ENCODE data around the gene EPN2.

Gene EPN2

DNA sequence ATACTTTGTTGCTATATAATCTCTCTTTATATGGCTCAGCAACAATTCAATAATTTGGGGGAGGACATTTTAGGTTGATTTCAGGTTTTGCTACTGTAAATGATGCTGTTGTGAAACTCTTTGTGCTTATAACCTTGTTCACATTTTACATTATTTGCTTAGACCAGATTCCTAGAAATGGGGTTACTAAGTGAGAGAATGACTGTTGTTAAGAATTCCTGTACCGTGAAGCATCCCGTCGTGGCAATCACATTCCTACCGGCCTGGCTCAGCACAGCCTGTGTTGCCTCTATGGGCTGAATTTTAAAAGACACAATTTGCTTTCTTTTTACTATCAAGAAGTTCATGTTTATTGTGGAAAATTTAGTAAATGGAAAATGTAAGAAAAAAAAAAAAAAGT, 94.0 kb downstream of the EPN2 start:
- ATAC-seq (replicated peaks), result no peak
- Mint-ChIP-seq H3K9me3 (no peaks in the 10 kb centered on the region), H3K4me1 (ENCODE audit: low read depth in 2 of 2) (no peaks in the 10 kb centered on the region), H3K27me3 (peaks cover 0 to 10% of the 10 kb centered on the region in 2 donors), H3K4me3 (no peak overlapping the region), H3K36me3 (ENCODE audit: insufficient read depth) (no peaks in the 10 kb centered on the region), H3K27ac (no peak overlapping the region)
- DNase-seq, result no peak

DNA sequence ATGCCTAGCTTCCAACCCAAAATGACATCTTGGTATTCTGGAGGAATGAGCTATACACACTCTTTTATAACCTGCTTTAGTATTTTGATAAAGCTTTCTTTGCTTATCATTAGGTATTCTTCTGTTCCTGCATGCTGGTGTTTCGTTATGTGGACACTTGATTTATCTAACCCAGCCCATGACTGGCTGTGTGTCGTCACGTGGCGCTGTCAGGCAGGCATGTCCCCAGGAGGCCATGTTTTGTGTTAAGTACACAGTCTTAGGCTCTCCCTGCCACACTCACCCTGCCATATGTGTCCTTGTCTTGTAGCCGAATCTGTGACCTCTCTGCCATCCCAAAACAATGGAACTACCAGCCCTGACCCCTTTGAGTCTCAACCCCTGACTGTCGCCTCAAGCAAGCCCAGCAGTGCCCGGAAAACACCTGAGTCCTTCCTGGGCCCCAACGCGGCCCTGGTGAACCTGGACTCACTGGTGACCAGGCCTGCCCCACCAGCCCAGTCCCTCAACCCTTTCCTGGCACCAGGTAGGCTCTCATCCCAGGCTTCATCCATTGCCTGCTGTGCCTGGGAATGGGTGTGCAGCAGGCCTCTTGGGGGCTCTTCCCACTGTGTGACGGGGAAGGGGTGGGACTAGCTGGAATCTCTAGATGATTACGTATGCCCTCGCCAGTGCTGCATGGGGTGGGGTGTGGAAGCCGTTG, 94.5 kb downstream of the EPN2 start:
- no peaks in the 10 kb centered on the region for H3K4me1 Mint-ChIP-seq (ENCODE audit: low read depth in 2 of 2)
- H3K36me3 Mint-ChIP-seq (ENCODE audit: insufficient read depth), result no peaks in the 10 kb centered on the region
- H3K27me3 Mint-ChIP-seq, result peaks cover 0 to 13% of the 10 kb centered on the region in 2 donors
- H3K9me3 Mint-ChIP-seq, result no peaks in the 10 kb centered on the region
- no peak overlapping the region for H3K27ac Mint-ChIP-seq
- ATAC-seq (replicated peaks) (no peak), DNase-seq (no peak)
- no peak overlapping the region for H3K4me3 Mint-ChIP-seq

DNA sequence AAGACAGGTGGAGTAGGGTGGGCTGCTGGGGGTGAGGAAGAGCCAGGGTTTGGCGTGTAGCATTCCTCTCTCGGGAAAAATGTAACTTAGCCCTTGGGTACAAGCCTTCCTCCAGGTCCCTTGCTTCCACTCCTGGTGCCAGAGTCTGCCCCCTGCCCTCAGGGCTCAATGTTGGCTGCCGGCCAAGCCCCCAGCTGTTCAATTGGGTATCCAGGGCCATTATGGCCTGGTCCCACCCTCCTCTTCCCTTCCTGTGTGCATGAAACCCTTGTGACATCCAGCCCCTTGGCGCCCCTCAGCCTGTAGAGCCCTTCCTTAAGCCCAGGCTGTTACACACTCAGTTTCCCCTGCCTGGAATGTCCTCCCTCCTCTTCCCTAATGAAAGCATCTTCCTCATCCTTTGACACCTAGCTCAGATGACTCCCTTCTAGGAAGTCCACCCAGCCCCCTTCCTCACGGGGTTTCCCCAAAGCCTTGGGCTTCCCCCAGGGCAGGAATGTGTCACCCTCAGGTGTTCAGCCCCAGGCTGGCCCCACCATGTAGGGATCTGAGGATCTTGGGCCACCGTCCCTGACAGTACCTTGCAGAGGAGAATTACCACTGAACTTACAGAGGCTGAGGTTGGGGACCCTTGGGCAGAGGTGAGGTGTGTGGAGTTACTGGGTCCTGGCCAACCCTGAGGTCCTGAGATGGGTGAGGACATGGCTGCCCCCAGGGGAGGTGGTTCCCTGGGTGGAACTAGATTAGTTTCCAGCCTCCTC, 95.4 kb downstream of the EPN2 start:
- peaks cover 0 to 20% of the 10 kb centered on the region in 2 donors for H3K27me3 Mint-ChIP-seq

DNA sequence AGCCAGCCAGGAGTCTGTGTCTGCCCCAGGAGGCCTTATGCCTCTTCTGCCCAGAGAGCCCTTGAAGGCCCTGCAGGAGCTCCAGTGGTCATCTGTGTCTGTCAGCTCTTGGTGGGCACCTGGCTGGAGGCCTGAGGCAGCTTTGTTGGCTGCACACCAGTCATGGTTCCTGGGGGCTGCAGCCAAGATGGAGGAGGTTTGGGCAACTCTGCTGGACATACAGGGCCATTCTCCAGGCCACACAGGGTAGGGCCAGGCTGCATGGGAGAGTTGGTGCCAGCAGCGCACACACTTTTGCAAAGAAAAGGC, 95.9 kb downstream of the EPN2 start:
- no peak overlapping the region for H3K27ac Mint-ChIP-seq
- peaks cover 0 to 20% of the 10 kb centered on the region in 2 donors for H3K27me3 Mint-ChIP-seq
- H3K9me3 Mint-ChIP-seq, result no peaks in the 10 kb centered on the region
- peaks cover 0 to 3% of the 10 kb centered on the region in 2 donors for H3K4me1 Mint-ChIP-seq (ENCODE audit: low read depth in 2 of 2)
- ATAC-seq (replicated peaks), result no peak
- H3K4me3 Mint-ChIP-seq, result no peak overlapping the region
- no peak for DNase-seq
- H3K36me3 Mint-ChIP-seq (ENCODE audit: insufficient read depth), result no peaks in the 10 kb centered on the region

More for the DNA sequence above, 95.4 kb downstream of the EPN2 start:
- no peak for DNase-seq
- no peaks in the 10 kb centered on the region for H3K36me3 Mint-ChIP-seq (ENCODE audit: insufficient read depth)
- peaks cover 0 to 3% of the 10 kb centered on the region in 2 donors for H3K4me1 Mint-ChIP-seq (ENCODE audit: low read depth in 2 of 2)
- no peak overlapping the region for H3K27ac Mint-ChIP-seq
- ATAC-seq (replicated peaks), result no peak
- no peaks in the 10 kb centered on the region for H3K9me3 Mint-ChIP-seq
- no peak overlapping the region for H3K4me3 Mint-ChIP-seq

DNA sequence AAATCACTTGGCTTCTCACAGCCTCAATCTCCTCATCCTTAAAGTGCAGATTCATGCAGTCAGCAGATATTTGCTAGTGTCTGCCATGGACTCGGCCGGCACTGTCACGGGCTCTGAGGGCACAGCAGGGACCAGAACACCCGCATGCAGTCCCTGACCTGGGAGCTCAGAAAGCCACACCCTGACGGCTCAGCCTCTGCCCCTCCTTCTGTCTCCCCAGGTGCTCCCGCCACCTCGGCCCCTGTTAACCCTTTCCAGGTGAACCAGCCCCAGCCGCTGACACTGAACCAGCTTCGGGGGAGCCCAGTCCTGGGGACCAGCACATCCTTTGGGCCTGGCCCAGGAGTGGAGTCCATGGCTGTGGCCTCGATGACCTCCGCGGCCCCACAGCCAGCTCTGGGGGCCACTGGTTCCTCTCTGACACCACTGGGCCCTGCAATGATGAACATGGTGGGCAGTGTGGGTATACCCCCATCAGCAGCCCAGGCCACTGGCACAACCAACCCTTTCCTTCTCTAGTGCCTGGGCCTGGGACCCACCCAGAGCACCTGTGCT, 96.6 kb downstream of the EPN2 start:
- Mint-ChIP-seq H3K9me3 (no peaks in the 10 kb centered on the region), H3K27ac (no peak overlapping the region), H3K4me3 (no peak overlapping the region), H3K36me3 (ENCODE audit: insufficient read depth) (no peaks in the 10 kb centered on the region), H3K27me3 (peaks cover 0 to 20% of the 10 kb centered on the region in 2 donors), H3K4me1 (ENCODE audit: low read depth in 2 of 2) (peaks cover 0 to 3% of the 10 kb centered on the region in 2 donors)
- DNase-seq, result no peak
- no peak for ATAC-seq (replicated peaks)

DNA sequence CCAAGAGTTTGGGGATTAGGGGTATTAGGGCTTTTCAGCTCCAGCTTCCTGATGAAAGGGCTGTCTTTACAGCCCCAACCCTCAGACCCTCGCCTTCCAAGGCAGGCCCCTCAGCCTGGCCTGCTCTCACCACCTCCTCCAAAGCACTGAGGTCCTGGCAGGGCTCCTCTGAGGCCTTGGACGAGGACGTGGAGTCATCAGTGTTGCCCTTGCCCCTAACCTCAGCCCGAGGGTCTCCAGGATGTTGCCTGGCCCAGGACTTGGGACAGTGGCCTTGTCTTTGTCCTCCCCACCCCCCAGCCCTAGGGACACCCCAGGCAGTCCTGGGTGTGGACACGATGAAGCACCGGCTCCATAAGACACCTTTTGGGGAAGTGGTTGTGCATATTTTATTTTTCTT, 97.2 kb downstream of the EPN2 start:
- peaks cover 2 to 23% of the 10 kb centered on the region in 2 donors for H3K27me3 Mint-ChIP-seq
- H3K9me3 Mint-ChIP-seq, result no peaks in the 10 kb centered on the region
- no peak overlapping the region for H3K4me3 Mint-ChIP-seq
- ATAC-seq (replicated peaks), result no peak
- H3K27ac Mint-ChIP-seq, result no peak overlapping the region
- peaks cover 0 to 3% of the 10 kb centered on the region in 2 donors for H3K4me1 Mint-ChIP-seq (ENCODE audit: low read depth in 2 of 2)
- no peaks in the 10 kb centered on the region for H3K36me3 Mint-ChIP-seq (ENCODE audit: insufficient read depth)
- no peak for DNase-seq

DNA sequence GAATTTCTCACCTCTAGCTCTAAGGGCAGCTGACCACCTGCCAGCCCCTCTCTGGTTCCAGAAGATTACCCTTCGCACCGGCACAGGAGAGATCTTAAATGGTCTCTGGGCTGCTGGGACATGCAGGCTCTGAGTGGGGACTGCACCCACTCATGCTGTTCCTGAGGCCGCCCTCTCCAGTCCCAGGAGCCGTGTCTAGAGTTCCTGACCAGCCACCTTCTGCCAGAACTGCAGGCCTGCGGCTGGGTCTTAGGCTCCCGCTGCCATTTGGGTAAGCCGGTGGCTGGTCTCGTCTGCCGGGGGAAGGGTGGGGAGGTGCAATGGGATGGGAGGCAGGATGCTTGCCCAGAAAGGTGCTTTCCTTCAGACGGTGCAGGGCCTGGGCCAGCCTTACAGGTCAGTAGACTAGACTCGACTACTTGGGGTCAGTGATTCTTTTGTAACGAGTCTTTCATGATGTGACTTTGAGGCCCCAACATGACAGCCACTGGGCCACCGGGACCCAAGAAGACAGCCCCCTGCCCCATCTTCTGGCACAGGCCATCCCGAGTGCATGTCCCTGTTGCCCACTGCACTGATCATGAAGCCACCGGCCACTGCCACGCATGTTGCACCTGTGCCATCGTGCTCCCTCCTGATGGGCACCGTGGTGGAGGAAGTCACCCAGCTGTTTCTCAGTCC, 98.9 kb downstream of the EPN2 start:
- peaks cover 0 to 3% of the 10 kb centered on the region in 2 donors for H3K4me1 Mint-ChIP-seq (ENCODE audit: low read depth in 2 of 2)
- ATAC-seq (replicated peaks) (no peak), DNase-seq (no peak)
- H3K36me3 Mint-ChIP-seq (ENCODE audit: insufficient read depth), result no peaks in the 10 kb centered on the region
- no peak overlapping the region for H3K27ac Mint-ChIP-seq
- H3K9me3 Mint-ChIP-seq, result no peaks in the 10 kb centered on the region
- H3K27me3 Mint-ChIP-seq, result peaks cover 8 to 31% of the 10 kb centered on the region in 2 donors
- no peak overlapping the region for H3K4me3 Mint-ChIP-seq

DNA sequence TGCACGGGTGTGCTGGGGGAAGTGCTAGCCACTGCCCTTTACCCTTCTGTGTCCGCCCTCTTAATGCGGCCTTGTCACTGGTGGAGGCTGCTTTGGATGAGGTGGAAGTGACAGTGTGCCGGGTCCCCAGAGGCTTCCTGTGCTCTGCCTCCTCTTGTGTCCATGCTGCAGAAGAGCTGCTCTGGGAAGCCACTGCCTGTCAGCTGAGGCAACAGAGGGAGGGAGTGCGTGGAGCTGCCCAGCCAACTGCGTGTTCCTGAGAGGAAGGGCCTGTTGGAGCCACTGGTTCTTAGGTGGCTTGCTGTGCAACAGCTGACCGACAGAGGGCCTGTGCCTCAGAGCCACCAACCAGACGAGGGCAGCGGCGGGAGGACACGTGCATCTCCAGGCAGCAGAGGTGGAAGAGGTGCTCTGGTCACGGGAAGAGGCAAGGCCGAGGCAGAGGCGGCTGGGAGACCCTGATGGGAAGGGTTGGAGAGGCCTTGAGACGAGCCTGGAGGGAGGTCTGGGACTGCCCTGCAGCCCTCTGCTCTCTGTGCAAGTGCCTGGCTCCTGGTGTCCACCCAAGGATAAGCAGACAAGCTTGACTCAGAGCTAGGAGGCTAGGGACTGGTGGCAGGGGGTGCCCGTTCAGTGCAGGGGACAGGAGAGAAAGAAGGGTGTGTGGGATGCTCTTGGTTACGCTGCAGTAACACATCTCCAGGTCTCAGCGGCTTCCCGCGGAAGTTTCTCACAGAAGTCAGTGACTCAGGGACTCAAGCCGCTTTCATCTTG, 100.0 kb downstream of the EPN2 start:
- no peak overlapping the region for H3K4me3 Mint-ChIP-seq
- DNase-seq (no peak), ATAC-seq (replicated peaks) (no peak)
- H3K27ac Mint-ChIP-seq, result no peak overlapping the region
- H3K4me1 Mint-ChIP-seq (ENCODE audit: low read depth in 2 of 2), result peaks cover 0 to 3% of the 10 kb centered on the region in 2 donors
- no peaks in the 10 kb centered on the region for H3K36me3 Mint-ChIP-seq (ENCODE audit: insufficient read depth)
- no peaks in the 10 kb centered on the region for H3K9me3 Mint-ChIP-seq
- H3K27me3 Mint-ChIP-seq, result peaks cover 18 to 42% of the 10 kb centered on the region in 2 donors

DNA sequence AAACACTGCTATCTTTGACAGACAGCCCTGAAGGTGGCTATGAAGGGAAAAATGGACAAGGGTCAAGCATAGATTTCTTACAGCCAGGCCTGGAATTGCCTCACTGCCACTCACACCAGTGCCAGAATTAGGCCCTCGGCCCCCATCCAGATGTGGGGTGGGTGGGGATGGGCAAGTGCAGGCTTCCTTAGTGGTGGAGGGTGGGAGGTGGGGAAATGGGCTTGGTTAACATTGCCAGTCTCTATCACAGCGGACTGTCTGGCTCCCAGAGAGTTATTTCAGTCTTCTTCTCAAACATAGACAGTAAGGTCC, 100.5 kb downstream of the EPN2 start:
- DNase-seq, result no peak
- Mint-ChIP-seq H3K4me3 (no peak overlapping the region), H3K9me3 (no peaks in the 10 kb centered on the region), H3K4me1 (ENCODE audit: low read depth in 2 of 2) (peaks cover 0 to 3% of the 10 kb centered on the region in 2 donors), H3K27ac (no peak overlapping the region), H3K36me3 (ENCODE audit: insufficient read depth) (no peaks in the 10 kb centered on the region), H3K27me3 (peaks cover 19 to 46% of the 10 kb centered on the region in 2 donors)
- ATAC-seq (replicated peaks), result no peak

DNA sequence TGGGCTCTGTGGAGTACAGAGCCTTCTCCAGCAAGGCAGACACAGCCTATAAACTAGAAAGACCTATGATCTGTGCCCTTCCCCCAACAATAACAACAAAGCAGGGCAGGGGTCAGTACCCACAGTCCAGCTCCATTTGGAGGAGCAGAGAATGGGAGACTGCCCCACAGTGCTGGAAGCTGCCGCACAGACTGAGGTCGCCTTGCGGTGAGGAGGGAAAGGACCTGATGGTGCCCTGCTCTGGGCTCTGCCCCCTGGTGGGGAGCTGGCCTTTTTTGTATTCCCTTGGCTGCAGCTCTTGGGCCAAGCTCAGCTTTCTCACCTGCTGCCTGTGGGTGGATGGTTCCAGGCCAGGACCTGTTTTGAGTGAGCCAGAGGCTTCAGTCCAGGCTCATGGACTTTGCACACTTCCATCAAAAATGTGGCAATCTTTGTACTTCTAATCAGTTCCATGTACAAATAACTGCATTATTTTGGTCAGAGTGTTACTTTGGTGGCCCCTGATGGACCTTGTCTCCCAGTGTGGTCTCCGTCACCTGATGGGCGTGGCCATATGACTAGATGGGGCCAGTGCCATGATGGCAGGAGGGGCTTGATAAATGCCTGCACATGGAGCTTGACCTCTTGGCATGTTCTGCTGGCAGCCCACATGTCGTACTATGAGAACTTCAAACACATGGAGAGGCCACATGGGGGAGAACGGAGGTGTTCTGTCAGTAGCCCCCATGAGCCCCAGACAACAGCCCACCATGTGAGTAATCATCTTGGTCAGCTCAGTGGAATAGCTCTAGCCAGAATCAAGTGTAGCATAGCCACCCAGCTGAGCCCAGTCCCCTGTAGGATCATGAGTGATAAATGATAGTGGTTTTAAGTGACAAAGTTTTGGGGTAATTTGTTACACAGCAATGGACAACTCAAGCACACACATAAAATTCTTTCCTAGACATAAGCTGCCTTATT, 101.1 kb downstream of the EPN2 start:
- Mint-ChIP-seq H3K9me3 (no peaks in the 10 kb centered on the region), H3K27ac (no peak overlapping the region), H3K4me1 (ENCODE audit: low read depth in 2 of 2) (peaks cover 0 to 3% of the 10 kb centered on the region in 2 donors), H3K36me3 (ENCODE audit: insufficient read depth) (no peaks in the 10 kb centered on the region), H3K27me3 (peaks cover 19 to 46% of the 10 kb centered on the region in 2 donors), H3K4me3 (no peak overlapping the region)
- peak; percentile 85 for ATAC-seq (replicated peaks)
- DNase-seq, result peak; percentile 38 to 55 (median 48)

DNA sequence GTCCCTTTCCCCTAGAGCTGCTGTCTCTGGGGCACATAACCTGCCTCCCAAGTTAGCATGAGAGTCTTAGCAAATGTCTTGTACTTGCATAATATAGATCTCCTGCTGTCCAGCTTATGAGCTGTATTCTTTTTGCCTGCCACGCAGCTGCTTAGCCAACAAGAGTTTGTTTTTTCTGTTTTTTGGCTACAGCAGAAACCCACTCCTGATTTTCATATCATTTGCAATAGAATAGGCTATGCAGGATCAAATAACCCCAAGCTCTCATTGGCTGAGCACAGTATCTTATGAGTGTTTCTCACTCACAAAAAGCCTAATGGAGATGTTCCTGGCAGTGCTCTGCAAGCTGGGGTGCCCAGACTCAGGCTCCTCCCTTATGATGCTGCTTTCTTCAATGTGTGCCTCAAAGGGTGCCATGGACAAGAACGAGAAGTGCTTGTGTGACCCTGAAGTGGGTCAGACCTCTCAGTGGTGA, 102.2 kb downstream of the EPN2 start:
- no peak for ATAC-seq (replicated peaks)
- H3K27me3 Mint-ChIP-seq, result peaks cover 19 to 46% of the 10 kb centered on the region in 2 donors
- no peaks in the 10 kb centered on the region for H3K9me3 Mint-ChIP-seq

DNA sequence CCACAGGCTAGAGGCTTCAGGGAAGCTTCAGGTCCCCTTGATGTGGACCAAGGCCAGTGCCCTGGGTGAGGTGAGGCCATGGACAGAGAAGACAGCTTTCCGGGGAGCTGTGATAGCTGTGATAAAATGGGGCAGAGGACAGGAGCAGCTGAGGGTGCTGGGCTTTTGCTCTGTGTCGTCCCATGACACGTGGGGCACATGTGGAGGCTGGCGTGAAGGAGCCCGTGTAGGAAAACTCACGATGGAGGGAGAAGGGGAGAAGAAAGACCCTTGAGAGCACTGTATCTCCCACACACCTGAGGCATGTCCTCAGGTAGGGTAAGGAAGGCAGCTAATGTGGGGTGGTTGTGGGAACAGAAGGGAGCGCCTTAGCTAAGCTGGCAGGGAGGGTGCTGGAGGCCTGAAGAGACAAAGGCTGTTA, 104.1 kb downstream of the EPN2 start:
- no peak for ATAC-seq (replicated peaks)
- no peak for DNase-seq
- no peaks in the 10 kb centered on the region for H3K9me3 Mint-ChIP-seq
- peaks cover 0 to 3% of the 10 kb centered on the region in 2 donors for H3K4me1 Mint-ChIP-seq (ENCODE audit: low read depth in 2 of 2)
- no peaks in the 10 kb centered on the region for H3K36me3 Mint-ChIP-seq (ENCODE audit: insufficient read depth)
- no peak overlapping the region for H3K4me3 Mint-ChIP-seq
- peaks cover 19 to 35% of the 10 kb centered on the region in 2 donors for H3K27me3 Mint-ChIP-seq
- no peak overlapping the region for H3K27ac Mint-ChIP-seq

More for the DNA sequence above, 102.2 kb downstream of the EPN2 start:
- Mint-ChIP-seq H3K4me3 (no peak overlapping the region), H3K4me1 (ENCODE audit: low read depth in 2 of 2) (peaks cover 0 to 3% of the 10 kb centered on the region in 2 donors), H3K27ac (no peak overlapping the region), H3K36me3 (ENCODE audit: insufficient read depth) (no peaks in the 10 kb centered on the region)
- DNase-seq, result no peak

All from effector memory CD8-positive, alpha-beta T cell (primary cell).